Mucosa of gallbladder (tissue), 1 donor: Measurements from ENCODE around the gene HOXB9. TPM values are rescaled to one million over a fixed set of nuclear protein-coding genes. Genes with fewer than 3 reads are reported as not detected.

ENCODE experiments used
- total RNA-seq: library from RNA; stranded (reverse); gene quantifications from one replicate; pipeline ENCODE4 v1.2.1, GENCODE V29; 2021
- donor health status: DM: no; HTN: no; CAD: no.

The HOXB9 gene
- total RNA-seq, 1 donor from 2014 or later, result 0.26 TPM

Other genes starting within 250 kb of the HOXB9 start
- 5.4 TPM for gene SKAP1, start 196.1 kb downstream of the HOXB9 start, total RNA-seq
- gene HOXB1, start 95.3 kb downstream of the HOXB9 start, total RNA-seq, result not detected
- 23.4 TPM for gene HOXB2, start 81.2 kb downstream of the HOXB9 start, total RNA-seq
- gene HOXB4, start 48.0 kb downstream of the HOXB9 start, total RNA-seq, result 6.4 TPM
- gene HOXB3, start 36.1 kb downstream of the HOXB9 start, total RNA-seq, result 17.2 TPM
- gene HOXB5, start 32.6 kb downstream of the HOXB9 start, total RNA-seq, result 0.49 TPM
- gene HOXB6, start 21.4 kb downstream of the HOXB9 start, total RNA-seq, result 2.0 TPM
- 0.92 TPM for gene HOXB7, start 15.3 kb downstream of the HOXB9 start, total RNA-seq
- not detected for gene HOXB8, start 11.1 kb downstream of the HOXB9 start, total RNA-seq
- not detected for gene PRAC1, start 96.2 kb upstream of the HOXB9 start, total RNA-seq
- gene PRAC2, start 96.8 kb upstream of the HOXB9 start, total RNA-seq, result not detected
- 0.12 TPM for gene HOXB13, start 102.4 kb upstream of the HOXB9 start, total RNA-seq
- 5.1 TPM for gene TTLL6, start 190.9 kb upstream of the HOXB9 start, total RNA-seq
- gene CALCOCO2, start 204.7 kb upstream of the HOXB9 start, total RNA-seq, result 163 TPM